ENCODE data around the gene PTPRZ1. TPM values are rescaled to one million over a fixed set of nuclear protein-coding genes. Genes with fewer than 3 reads are reported as not detected.

The PTPRZ1 gene
- total and polyA plus RNA-seq, 7 experiments from 2014 or later: not detected

DNA sequence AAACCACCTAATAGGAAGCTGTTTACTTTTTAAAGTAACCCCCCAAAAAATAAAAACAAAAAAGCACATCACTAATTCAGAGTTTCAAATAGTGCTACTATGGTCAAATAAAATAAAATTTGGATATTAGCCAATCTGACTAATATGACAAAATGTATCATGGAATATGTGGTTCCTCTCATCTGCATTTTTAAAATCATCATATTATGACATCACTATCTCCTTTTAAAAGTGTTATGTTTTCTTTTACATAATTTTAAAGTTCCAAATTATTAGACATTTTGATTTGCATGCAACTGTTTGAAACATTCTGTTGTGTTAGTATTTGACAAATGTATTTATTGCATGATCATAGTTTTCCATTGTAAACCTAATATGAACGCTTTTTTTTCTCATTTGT, 160.7 kb downstream of the PTPRZ1 start:
- no peaks in the 10 kb centered on the region for H3K27me3 Mint-ChIP-seq
- ATAC-seq: no peak
- no peak overlapping the region for H3K27ac Mint-ChIP-seq
- Histone ChIP-seq H3K4me3 (ENCODE audit: low read length) (no peak overlapping the region), H3K27ac (ENCODE audit: low read depth, low read length) (no peak overlapping the region), H3K36me3 (ENCODE audit: control insufficient read depth in 2 of 3, insufficient read depth in 3 of 3, low read length in 3 of 3) (no peaks in the 10 kb centered on the region), H3K4me1 (ENCODE audit: control insufficient read depth in 2 of 2, insufficient read depth in 2 of 2, low read length in 2 of 2) (no peaks in the 10 kb centered on the region), H3K27me3 (ENCODE audit: control insufficient read depth in 2 of 2, insufficient read depth in 2 of 2, low read length in 2 of 2) (no peaks in the 10 kb centered on the region), H3K9me3 (ENCODE audit: control insufficient read depth in 2 of 3, low read length in 3 of 3) (no peaks in the 10 kb centered on the region)
- H3K4me1 Mint-ChIP-seq: no peaks in the 10 kb centered on the region
- H3K36me3 Mint-ChIP-seq: no peaks in the 10 kb centered on the region
- no peak overlapping the region for H3K4me3 Mint-ChIP-seq
- CTCF ChIA-PET: no interaction called here
- intact Hi-C loops (cut with micrococcal nuclease): no loop called here
- POLR2A ChIA-PET: no interaction called here
- DNase-seq: no peak
- H3K9me3 Mint-ChIP-seq: peaks cover 0 to 10% (median 0%) of the 10 kb centered on the region in 11 donors

GRCh38 chr7:122035876-122036275, 162.9 kb downstream of the PTPRZ1 start:
- intact Hi-C loops (cut with micrococcal nuclease): no loop called here
- ChIA-PET POLR2A (no interaction called here), CTCF (no interaction called here)
- no peak overlapping the region for H3K4me3 Mint-ChIP-seq
- DNase-seq (no peak), ATAC-seq (no peak)
- H3K27me3 Mint-ChIP-seq: no peaks in the 10 kb centered on the region
- H3K4me1 Mint-ChIP-seq: no peaks in the 10 kb centered on the region
- no peaks in the 10 kb centered on the region for H3K36me3 Mint-ChIP-seq
- H3K9me3 Mint-ChIP-seq: peaks cover 0 to 10% (median 0%) of the 10 kb centered on the region in 11 donors
- Histone ChIP-seq H3K4me3 (ENCODE audit: low read length) (no peak overlapping the region), H3K27ac (ENCODE audit: low read depth, low read length) (no peak overlapping the region), H3K9me3 (ENCODE audit: control insufficient read depth in 2 of 3, low read length in 3 of 3) (no peaks in the 10 kb centered on the region), H3K27me3 (ENCODE audit: control insufficient read depth in 2 of 2, insufficient read depth in 2 of 2, low read length in 2 of 2) (no peaks in the 10 kb centered on the region), H3K4me1 (ENCODE audit: control insufficient read depth in 2 of 2, insufficient read depth in 2 of 2, low read length in 2 of 2) (no peaks in the 10 kb centered on the region), H3K36me3 (ENCODE audit: control insufficient read depth in 2 of 3, insufficient read depth in 3 of 3, low read length in 3 of 3) (no peaks in the 10 kb centered on the region)
- no peak overlapping the region for H3K27ac Mint-ChIP-seq

DNA sequence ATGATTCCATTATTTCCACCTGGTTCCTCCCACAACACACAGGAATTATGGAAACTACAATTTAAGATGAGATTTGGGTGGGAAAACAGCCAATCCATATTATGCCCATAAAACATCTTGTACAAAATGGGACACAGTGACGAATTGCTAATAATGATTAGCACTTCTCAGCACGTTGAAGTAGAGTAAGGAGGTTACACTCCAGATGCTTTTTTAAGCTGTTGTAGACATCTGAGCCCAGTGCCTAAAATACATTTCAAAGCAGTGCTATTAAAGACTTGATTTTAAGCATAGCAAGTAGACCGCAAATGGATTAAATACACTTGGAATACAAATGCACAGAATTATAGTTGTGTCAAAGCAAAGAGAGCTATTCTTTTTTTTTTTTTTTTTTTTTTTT, 165.2 kb downstream of the PTPRZ1 start:
- Histone ChIP-seq H3K4me3 (ENCODE audit: low read length) (no peak overlapping the region), H3K27ac (ENCODE audit: low read depth, low read length) (no peak overlapping the region), H3K9me3 (ENCODE audit: control insufficient read depth in 2 of 3, low read length in 3 of 3) (no peaks in the 10 kb centered on the region), H3K36me3 (ENCODE audit: control insufficient read depth in 2 of 3, insufficient read depth in 3 of 3, low read length in 3 of 3) (no peaks in the 10 kb centered on the region), H3K27me3 (ENCODE audit: control insufficient read depth in 2 of 2, insufficient read depth in 2 of 2, low read length in 2 of 2) (no peaks in the 10 kb centered on the region), H3K4me1 (ENCODE audit: control insufficient read depth in 2 of 2, insufficient read depth in 2 of 2, low read length in 2 of 2) (no peaks in the 10 kb centered on the region)
- Mint-ChIP-seq H3K36me3 (no peaks in the 10 kb centered on the region), H3K27ac (no peak overlapping the region), H3K4me1 (no peaks in the 10 kb centered on the region), H3K9me3 (peaks cover 0 to 10% (median 0%) of the 10 kb centered on the region in 11 donors), H3K4me3 (no peak overlapping the region), H3K27me3 (no peaks in the 10 kb centered on the region)
- intact Hi-C loops (cut with micrococcal nuclease): no loop called here
- ChIA-PET POLR2A (no interaction called here), CTCF (no interaction called here)
- no peak for ATAC-seq
- DNase-seq: no peak

DNA sequence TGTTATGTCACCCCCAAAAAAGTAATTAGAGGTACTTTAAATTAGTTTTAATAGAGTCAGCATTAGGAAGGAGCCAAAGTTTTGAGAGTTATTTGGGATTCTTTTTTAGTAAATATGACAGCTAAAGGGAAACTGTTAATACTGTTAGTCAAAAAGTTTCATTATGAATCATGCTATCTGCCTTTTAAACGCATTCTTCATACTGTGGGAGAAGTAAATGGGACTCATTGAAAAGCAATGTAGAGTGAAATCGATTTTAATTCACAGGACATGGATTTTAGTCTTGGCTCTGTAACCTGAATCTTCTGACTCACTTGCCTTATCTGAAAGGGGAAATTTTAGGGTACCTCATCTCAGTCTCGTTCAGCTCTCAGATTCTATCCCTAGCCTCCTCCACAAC, 165.9 kb downstream of the PTPRZ1 start:
- no peak for ATAC-seq
- intact Hi-C loops (cut with micrococcal nuclease): no loop called here
- Mint-ChIP-seq H3K27ac (no peak overlapping the region), H3K4me3 (no peak overlapping the region), H3K4me1 (no peaks in the 10 kb centered on the region), H3K9me3 (peaks cover 0 to 10% (median 0%) of the 10 kb centered on the region in 11 donors), H3K27me3 (peaks cover 0 to 4% (median 0%) of the 10 kb centered on the region in 5 donors), H3K36me3 (no peaks in the 10 kb centered on the region)
- H3K4me1 ChIP-seq (ENCODE audit: control insufficient read depth in 2 of 2, insufficient read depth in 2 of 2, low read length in 2 of 2): no peaks in the 10 kb centered on the region
- DNase-seq: no peak
- ChIA-PET POLR2A (no interaction called here), CTCF (no interaction called here)
- no peaks in the 10 kb centered on the region for H3K36me3 ChIP-seq (ENCODE audit: control insufficient read depth in 2 of 3, insufficient read depth in 3 of 3, low read length in 3 of 3)
- no peak overlapping the region for H3K4me3 ChIP-seq (ENCODE audit: low read length)
- no peak overlapping the region for H3K27ac ChIP-seq (ENCODE audit: low read depth, low read length)
- H3K9me3 ChIP-seq (ENCODE audit: control insufficient read depth in 2 of 3, low read length in 3 of 3): no peaks in the 10 kb centered on the region
- H3K27me3 ChIP-seq (ENCODE audit: control insufficient read depth in 2 of 2, insufficient read depth in 2 of 2, low read length in 2 of 2): no peaks in the 10 kb centered on the region

DNA sequence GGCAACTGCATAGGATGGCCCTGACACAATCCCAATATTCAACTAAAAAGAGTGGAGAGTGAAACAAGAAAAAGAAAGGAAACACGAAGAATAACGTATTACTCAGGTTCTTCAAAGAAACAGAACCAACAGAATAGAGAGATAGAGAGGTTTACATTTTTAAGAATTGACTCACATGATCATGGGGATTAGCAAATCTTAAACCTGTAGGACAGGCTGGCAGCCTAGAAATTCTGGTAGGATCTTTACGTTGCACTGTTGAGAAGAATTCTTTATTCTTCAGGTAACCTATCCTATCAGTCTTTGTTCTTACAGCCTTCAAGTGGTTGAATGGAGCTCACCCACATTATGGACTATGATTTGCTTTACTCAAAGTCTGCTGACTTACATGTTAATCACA, 167.2 kb downstream of the PTPRZ1 start:
- CTCF ChIA-PET: no interaction called here

DNA sequence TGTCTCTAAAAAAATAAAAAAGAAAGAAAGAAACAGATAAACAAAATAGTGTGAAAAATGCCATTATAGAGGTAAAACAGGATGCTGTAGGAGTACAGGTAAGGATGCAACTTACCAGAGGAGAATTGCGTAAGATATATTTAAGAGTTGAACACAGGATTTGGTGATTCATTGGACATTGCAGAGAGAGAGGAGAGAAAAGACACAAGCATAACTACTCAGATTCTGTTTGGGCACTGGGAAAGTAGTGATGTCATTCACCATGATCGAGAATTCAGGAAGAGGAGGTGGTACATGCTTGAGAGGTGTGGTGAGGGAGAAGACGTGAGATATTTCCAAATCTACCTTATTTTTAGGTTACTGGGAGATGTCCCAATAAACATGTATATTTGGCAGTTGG, 173.4 kb downstream of the PTPRZ1 start:
- no peaks in the 10 kb centered on the region for H3K27me3 ChIP-seq (ENCODE audit: control insufficient read depth in 2 of 2, insufficient read depth in 2 of 2, low read length in 2 of 2)

More for the DNA sequence above, 167.2 kb downstream of the PTPRZ1 start:
- no peaks in the 10 kb centered on the region for H3K36me3 Mint-ChIP-seq
- no peaks in the 10 kb centered on the region for H3K27me3 ChIP-seq (ENCODE audit: control insufficient read depth in 2 of 2, insufficient read depth in 2 of 2, low read length in 2 of 2)
- H3K4me3 ChIP-seq (ENCODE audit: low read length): no peak overlapping the region
- no peaks in the 10 kb centered on the region for H3K4me1 ChIP-seq (ENCODE audit: control insufficient read depth in 2 of 2, insufficient read depth in 2 of 2, low read length in 2 of 2)
- no peak overlapping the region for H3K27ac ChIP-seq (ENCODE audit: low read depth, low read length)
- no peaks in the 10 kb centered on the region for H3K36me3 ChIP-seq (ENCODE audit: control insufficient read depth in 2 of 3, insufficient read depth in 3 of 3, low read length in 3 of 3)
- H3K27ac Mint-ChIP-seq: no peak overlapping the region
- no peak overlapping the region for H3K4me3 Mint-ChIP-seq
- H3K9me3 Mint-ChIP-seq: peaks cover 0 to 6% (median 0%) of the 10 kb centered on the region in 11 donors
- no peaks in the 10 kb centered on the region for H3K4me1 Mint-ChIP-seq
- no peak for ATAC-seq
- H3K27me3 Mint-ChIP-seq: peaks cover 0 to 4% (median 0%) of the 10 kb centered on the region in 5 donors
- POLR2A ChIA-PET: no interaction called here
- no peak for DNase-seq
- no peaks in the 10 kb centered on the region for H3K9me3 ChIP-seq (ENCODE audit: control insufficient read depth in 2 of 3, low read length in 3 of 3)
- intact Hi-C loops (cut with micrococcal nuclease): no loop called here

GRCh38 chr7:122054393-122054792, 181.4 kb downstream of the PTPRZ1 start:
- POLR2A ChIA-PET: no interaction called here
- Histone ChIP-seq H3K4me3 (ENCODE audit: low read length) (no peak overlapping the region), H3K36me3 (ENCODE audit: control insufficient read depth in 2 of 3, insufficient read depth in 3 of 3, low read length in 3 of 3) (no peaks in the 10 kb centered on the region), H3K9me3 (ENCODE audit: control insufficient read depth in 2 of 3, low read length in 3 of 3) (no peaks in the 10 kb centered on the region), H3K4me1 (ENCODE audit: control insufficient read depth in 2 of 2, insufficient read depth in 2 of 2, low read length in 2 of 2) (no peaks in the 10 kb centered on the region), H3K27me3 (ENCODE audit: control insufficient read depth in 2 of 2, insufficient read depth in 2 of 2, low read length in 2 of 2) (no peaks in the 10 kb centered on the region), H3K27ac (ENCODE audit: low read depth, low read length) (no peak overlapping the region)
- Mint-ChIP-seq H3K27ac (no peak overlapping the region), H3K4me3 (no peak overlapping the region), H3K36me3 (no peaks in the 10 kb centered on the region), H3K9me3 (peaks cover 0 to 3% (median 0%) of the 10 kb centered on the region in 11 donors), H3K4me1 (no peaks in the 10 kb centered on the region), H3K27me3 (peaks cover 0 to 5% (median 0%) of the 10 kb centered on the region in 5 donors)
- intact Hi-C loops (cut with micrococcal nuclease): no loop called here
- CTCF ChIA-PET: no interaction called here
- DNase-seq (no peak), ATAC-seq (no peak)

More for the DNA sequence above, 173.4 kb downstream of the PTPRZ1 start:
- Mint-ChIP-seq H3K27me3 (peaks cover 0 to 7% (median 0%) of the 10 kb centered on the region in 5 donors), H3K36me3 (no peaks in the 10 kb centered on the region), H3K9me3 (peaks cover 0 to 6% (median 0%) of the 10 kb centered on the region in 11 donors), H3K4me1 (no peaks in the 10 kb centered on the region), H3K4me3 (no peak overlapping the region), H3K27ac (no peak overlapping the region)
- H3K4me1 ChIP-seq (ENCODE audit: control insufficient read depth in 2 of 2, insufficient read depth in 2 of 2, low read length in 2 of 2): no peaks in the 10 kb centered on the region
- CTCF ChIA-PET: no interaction called here
- DNase-seq: no peak
- intact Hi-C loops (cut with micrococcal nuclease): no loop called here
- POLR2A ChIA-PET: no interaction called here
- no peak overlapping the region for H3K27ac ChIP-seq (ENCODE audit: low read depth, low read length)
- no peaks in the 10 kb centered on the region for H3K36me3 ChIP-seq (ENCODE audit: control insufficient read depth in 2 of 3, insufficient read depth in 3 of 3, low read length in 3 of 3)
- no peaks in the 10 kb centered on the region for H3K9me3 ChIP-seq (ENCODE audit: control insufficient read depth in 2 of 3, low read length in 3 of 3)
- no peak for ATAC-seq
- no peak overlapping the region for H3K4me3 ChIP-seq (ENCODE audit: low read length)
